Cardiac muscle cell (in vitro differentiated cells and primary cell): ENCODE measurements around the gene AP2A1. TPM values are rescaled to one million over a fixed set of nuclear protein-coding genes. Genes with fewer than 3 reads are reported as not detected.

ENCODE experiments used
- DNase-seq, 2 donors: peaks; one replicate each; pipeline versions ENCODE4 v3.0.0 to v3.0.0-alpha.2; 2010 to 2017; ENCODE audit warnings: low read depth in 1 of 2, low spot score in 1 of 2
- H3K27ac ChIP-seq: fragments of 200-600 bp; sonication (generic); 2 replicates; pipeline ENCODE4 v1.5.1; 2016
- H3K27me3 ChIP-seq: fragments of 200-600 bp; sonication (generic); 2 replicates; pipeline ENCODE4 v1.6.0; 2016; ENCODE audit warnings: control low read depth
- H3K36me3 ChIP-seq: fragments of 200-600 bp; sonication (generic); 2 replicates; pipeline ENCODE4 v1.5.1; 2016; ENCODE audit warnings: control low read depth
- H3K4me1 ChIP-seq: fragments of 200-600 bp; sonication (generic); 2 replicates; pipeline ENCODE4 v1.8.1; 2017; ENCODE audit warnings: low read depth, mild to moderate bottlenecking, mixed run types
- H3K4me3 ChIP-seq: fragments of 200-600 bp; sonication (generic); 2 replicates; pipeline ENCODE4 v1.5.1; 2016; ENCODE audit warnings: mild to moderate bottlenecking
- H3K9me3 ChIP-seq: fragments of 200-600 bp; sonication (generic); 2 replicates; pipeline ENCODE4 v1.5.1; 2017; ENCODE audit warnings: low read depth, mild to moderate bottlenecking, control low read depth
- CTCF ChIP-seq: IDR thresholded peaks from 2 replicates; pipeline ENCODE4 v1.5.1; 2012; ENCODE audit warnings: low read depth, mild to moderate bottlenecking, low read length
- polyA plus RNA-seq: library from polyadenylated mRNA; unstranded; fragments of >200 nt; fragmentation: Nextera tagmentation; extraction: Ambion mirVana; gene quantifications from 2 replicates; pipeline ENCODE4 v1.2.1, GENCODE V29; 2016
- total RNA-seq: library from RNA; depleted of rRNA; stranded (reverse); fragments of >200 nt; gene quantifications from 2 replicates; pipeline ENCODE4 v1.2.3, GENCODE V29; 2016

Gene AP2A1
- total and polyA plus RNA-seq, 2 experiments from 2014 or later, result 78.0 to 153 TPM

GRCh38 chr19:49840321-49840720, 73.5 kb downstream of the AP2A1 start:
- H3K9me3 ChIP-seq, result no peaks in the 10 kb centered on the region
- no peak for TF ChIP-seq CTCF
- peak overlapping the region; percentile 93 for H3K27ac ChIP-seq
- no peak overlapping the region for H3K4me3 ChIP-seq
- no peaks in the 10 kb centered on the region for H3K27me3 ChIP-seq
- peak in 1 of 2 donors; percentile 71 for DNase-seq
- peaks cover 18% of the 10 kb centered on the region for H3K4me1 ChIP-seq
- H3K36me3 ChIP-seq, result peaks cover 6% of the 10 kb centered on the region

GRCh38 chr19:49840736-49841249, 74.0 kb downstream of the AP2A1 start:
- DNase-seq, result peak in 1 of 2 donors; percentile 63
- Histone ChIP-seq H3K27me3 (no peaks in the 10 kb centered on the region), H3K4me3 (no peak overlapping the region), H3K36me3 (peaks cover 6% of the 10 kb centered on the region), H3K27ac (peak overlapping the region; percentile 93), H3K9me3 (no peaks in the 10 kb centered on the region), H3K4me1 (peaks cover 18% of the 10 kb centered on the region)
- no peak for TF ChIP-seq CTCF

GRCh38 chr19:49843265-49843664, 76.5 kb downstream of the AP2A1 start:
- no peak overlapping the region for H3K4me3 ChIP-seq
- H3K4me1 ChIP-seq, result peaks cover 18% of the 10 kb centered on the region
- no peak for DNase-seq
- H3K9me3 ChIP-seq, result no peaks in the 10 kb centered on the region
- H3K27me3 ChIP-seq, result no peaks in the 10 kb centered on the region
- peaks cover 6% of the 10 kb centered on the region for H3K36me3 ChIP-seq
- H3K27ac ChIP-seq, result no peak overlapping the region
- TF ChIP-seq CTCF, result no peak

- TF ChIP-seq CTCF, result no peak
- H3K36me3 ChIP-seq, result no peaks in the 10 kb centered on the region
- no peak overlapping the region for H3K4me3 ChIP-seq
- H3K27me3 ChIP-seq, result no peaks in the 10 kb centered on the region
- DNase-seq, result no peak
- H3K4me1 ChIP-seq, result peaks cover 18% of the 10 kb centered on the region
- H3K27ac ChIP-seq, result no peak overlapping the region
- no peaks in the 10 kb centered on the region for H3K9me3 ChIP-seq
These were observed 77.6 kb downstream of the AP2A1 start for GRCh38 chr19:49844138-49845095.

GRCh38 chr19:49845414-49845813, 78.6 kb downstream of the AP2A1 start:
- H3K27ac ChIP-seq, result no peak overlapping the region
- no peak for TF ChIP-seq CTCF
- DNase-seq, result no peak
- H3K4me3 ChIP-seq, result no peak overlapping the region
- H3K4me1 ChIP-seq, result peaks cover 8% of the 10 kb centered on the region
- H3K27me3 ChIP-seq, result no peaks in the 10 kb centered on the region
- no peaks in the 10 kb centered on the region for H3K36me3 ChIP-seq
- no peaks in the 10 kb centered on the region for H3K9me3 ChIP-seq
